Ureter (tissue), 1 donor: ENCODE measurements around the gene FAM227A. TPM values are rescaled to one million over a fixed set of nuclear protein-coding genes. Genes with fewer than 3 reads are reported as not detected.
"Not testable (repeated sequence)": the region's sequence is repeated elsewhere in the genome, so short reads cannot be mapped to it uniquely, and the experiment has no call there.

ENCODE experiments used
- DNase-seq: peaks from one replicate; pipeline ENCODE4 v3.0.0-alpha.2; 2020; ENCODE audit warnings: low spot score
- total RNA-seq: library from RNA; stranded (reverse); gene quantifications from one replicate; pipeline ENCODE4 v1.2.4, GENCODE V29; 2023
- donor health status: DM: yes; HTN: yes; CAD: no.

Gene FAM227A
- total RNA-seq, 1 donor from 2014 or later: 6.1 TPM

DNA sequence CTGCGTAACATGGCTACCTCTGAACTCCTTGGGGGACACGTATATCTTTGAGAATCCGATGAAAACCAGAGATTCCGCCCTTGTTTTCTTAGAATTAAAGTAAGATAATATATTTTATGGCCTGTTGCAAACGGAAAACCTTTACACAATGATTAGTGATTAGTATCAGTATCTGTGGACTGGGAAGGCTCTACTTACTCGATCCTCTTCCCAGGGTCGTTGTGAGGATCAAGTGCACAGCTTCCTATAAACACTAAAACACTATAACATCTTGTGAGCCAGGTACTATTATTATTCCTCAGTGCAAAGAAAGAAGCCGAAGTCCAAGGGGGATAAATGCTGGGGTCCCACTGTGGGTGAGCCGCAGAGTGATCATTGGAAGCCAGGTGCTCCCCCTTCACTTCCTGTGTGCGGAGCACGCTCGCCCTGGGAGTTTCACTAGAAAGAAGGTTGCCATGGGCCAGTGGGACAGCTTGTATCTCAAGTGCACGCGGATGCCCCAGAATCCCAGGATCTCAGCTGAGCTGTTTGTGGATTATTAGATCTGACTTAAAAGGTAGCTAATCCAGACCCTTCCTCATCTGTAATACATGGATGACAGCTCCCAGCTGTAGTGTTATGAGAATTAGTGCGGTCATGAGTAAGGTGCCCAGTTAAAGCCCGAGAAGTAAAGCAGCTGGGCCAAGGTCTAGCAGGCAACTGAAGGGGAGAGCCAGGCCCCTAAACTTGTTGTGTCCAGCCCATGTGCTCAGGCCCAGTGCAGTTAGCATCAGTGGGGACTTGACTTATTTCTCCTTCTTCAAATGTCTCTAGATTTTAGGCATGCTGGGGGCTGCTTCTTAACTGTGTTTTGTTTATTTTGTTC lies 1.1 kb upstream of the FAM227A start:
- no peak for DNase-seq

DNA sequence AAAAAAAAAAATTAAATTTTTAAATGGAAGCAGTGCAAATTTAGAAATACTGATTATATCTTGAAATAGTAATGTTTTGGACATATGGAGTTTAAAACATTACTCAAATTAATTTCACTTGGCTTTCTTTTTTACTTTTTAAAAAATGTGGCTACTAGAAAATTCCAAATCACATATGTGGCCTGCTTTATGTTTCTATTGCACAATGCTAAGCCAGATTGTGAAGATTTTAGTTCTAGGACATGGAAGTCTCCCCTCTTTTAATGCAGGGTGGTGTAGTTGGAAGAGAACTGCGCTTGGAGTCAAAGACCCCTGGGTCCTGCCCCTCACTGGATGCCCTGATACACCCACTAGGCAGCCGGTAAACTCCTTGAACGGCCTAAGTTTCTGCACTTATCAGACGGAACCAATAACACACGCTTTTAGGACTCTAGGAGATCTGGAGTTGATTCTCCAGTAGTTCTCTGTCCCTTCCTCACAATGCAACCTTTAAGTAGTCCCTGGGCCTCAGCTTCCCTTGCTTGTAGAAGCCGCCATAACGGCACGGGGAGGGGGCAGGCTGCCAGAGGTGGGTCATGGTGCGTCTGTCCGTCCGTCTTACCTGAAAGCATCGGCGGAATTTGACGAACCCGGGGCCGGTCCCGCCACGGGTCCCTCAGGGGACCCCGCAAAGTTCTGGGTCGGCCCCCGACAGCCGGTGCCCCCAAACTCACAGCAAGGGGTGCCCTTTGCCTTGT lies 505 bp downstream of the FAM227A start:
- no peak for DNase-seq

DNA sequence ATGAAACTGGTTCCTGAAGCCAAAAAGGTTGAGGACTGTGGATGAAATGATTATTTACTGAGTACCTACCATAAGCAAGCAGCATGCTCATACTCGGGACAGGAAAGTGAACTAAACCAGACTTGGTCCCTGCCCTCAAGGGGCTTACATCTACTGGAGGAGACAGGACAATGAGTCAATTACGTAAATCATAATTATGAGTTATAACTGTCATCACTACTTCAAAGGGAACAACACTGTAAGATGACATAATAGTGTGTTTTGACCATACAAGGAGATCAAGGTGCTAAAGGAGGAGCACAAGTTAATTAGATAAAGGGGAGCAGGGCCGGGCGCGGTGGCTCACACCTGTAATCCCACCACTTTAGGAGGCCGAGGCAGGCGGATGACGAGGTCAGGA lies 2.5 kb downstream of the FAM227A start:
- no peak for DNase-seq

DNA sequence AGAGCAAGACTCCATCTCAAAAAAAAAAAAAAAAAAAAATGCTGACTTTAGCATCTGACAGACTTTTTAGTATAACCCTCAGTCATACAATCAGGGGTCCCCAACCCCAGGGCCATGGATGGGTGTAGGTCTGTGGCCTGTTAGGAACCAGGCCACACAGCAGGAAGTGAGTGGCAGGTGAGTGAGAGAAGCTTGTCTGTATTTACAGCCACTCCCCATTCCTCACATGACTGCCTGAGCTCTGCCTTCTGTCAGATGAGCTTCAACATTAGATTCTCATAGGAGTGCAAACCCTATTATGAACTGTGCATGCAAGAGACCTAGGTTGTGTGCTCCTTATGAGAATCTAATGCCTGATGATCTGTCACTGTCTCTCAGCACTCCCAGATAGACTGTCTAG lies 3.3 kb downstream of the FAM227A start:
- DNase-seq: no peak

DNA sequence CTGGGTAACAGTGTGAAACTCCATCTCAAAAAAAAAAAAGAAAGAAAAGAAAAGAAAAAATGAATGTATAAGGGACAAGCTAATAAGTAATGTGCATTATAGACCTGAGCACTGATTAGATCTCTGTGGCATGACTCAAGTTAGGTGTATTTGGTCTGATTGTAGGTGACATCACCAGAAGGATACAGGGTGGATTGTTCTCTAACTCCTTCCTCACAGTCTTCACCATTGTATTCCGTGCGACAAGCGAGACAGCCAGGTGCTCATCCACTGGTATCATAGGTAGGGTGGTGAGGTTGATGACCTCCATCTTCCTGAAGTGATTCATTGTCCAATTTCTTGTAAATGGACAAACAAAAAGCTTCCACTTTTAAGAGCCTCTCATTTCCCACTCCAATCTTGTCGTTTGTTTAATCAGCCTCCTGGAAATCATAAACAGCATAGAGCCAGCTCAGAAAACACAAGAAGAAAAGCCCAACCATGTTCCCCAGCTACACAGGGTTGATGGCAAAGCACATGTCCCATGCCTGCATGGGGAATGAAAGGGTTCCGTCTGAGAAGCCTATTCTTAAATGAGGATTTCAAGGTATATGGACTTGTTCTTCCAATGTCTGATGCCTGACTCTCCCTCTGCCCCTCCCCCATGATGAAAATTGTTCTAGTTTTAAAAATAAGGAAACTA lies 6.2 kb downstream of the FAM227A start:
- no peak for DNase-seq

DNA sequence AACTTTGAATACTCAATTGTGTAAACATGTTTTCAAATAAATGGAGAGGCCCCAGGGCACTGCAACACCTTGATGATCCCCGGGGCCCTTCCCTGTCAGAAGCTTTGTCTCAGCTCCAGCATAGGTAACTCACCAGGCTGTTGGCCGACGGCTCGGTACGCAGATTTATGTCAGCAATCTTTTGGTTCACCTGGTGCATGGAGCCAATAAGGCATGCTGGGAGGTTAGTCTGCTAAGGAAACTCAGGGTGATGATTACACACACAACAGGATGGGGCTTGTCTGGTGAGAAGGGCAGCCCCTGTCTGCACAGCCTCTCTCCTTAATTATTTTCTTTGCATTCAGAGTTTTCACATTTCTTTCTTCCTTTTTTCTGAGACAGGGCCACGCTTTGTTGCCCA lies 10.8 kb downstream of the FAM227A start:
- DNase-seq: peak; percentile 46

DNA sequence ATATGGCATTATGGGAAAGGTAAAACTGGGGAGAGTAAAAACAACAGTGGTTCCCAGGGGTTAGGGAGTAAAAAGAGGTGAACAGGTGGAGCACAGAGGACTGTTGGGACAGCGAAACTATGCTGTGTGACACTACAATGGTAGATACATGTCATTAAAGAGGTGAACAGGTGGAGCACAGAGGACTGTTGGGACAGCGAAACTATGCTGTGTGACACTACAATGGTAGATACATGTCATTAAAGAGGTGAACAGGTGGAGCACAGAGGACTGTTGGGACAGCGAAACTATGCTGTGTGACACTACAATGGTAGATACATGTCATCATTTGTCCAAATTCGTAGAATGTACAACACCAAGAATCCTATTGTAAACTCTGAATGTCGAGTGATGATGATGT lies 11.9 kb downstream of the FAM227A start:
- not testable (repeated sequence) for DNase-seq

DNA sequence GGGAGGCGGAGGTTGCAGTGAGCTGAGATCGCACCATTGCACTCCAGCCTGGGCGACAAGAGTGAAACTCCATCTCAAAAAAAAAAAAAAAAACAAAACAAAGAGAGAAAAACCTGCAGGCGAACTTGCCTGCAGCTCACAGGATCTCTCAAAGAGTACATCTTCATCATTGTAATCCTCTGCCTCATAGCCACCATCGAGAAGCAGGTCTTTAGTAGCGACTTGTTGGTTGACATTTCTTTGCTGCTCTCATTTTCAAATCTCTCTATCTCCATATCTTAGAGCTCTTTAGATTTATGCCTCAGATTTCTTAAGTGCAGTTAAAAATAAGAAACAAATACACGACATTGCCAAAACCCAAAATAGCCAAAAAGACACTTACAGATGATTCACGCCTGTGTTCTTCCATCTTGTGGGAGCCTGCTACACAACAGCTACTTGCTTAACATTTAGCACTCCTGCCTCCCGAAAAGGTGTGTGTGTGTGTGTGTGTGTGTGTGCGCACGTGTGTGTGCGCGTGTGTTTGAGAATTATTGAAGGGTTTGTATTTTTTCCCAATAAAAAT lies 14.6 kb downstream of the FAM227A start:
- DNase-seq: no peak

DNA sequence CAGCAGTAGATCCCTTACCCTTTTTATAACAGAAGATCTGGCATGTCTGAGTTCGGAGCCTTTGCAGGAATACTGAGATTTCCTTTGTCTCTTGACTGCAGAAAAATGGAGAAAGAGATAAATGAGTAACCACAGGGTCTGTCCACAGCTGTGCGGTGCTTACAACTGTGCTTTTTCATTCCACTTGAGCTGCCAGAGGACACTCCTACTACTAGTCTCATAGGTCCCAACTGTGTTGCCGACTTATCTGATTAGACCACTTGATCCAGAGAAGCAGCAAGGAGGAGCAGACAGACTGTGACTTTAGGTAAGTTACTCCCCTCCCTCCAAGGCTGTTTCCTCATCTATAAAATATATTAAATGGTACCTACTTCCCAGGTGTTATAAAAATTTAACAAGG lies 17.5 kb downstream of the FAM227A start:
- no peak for DNase-seq

DNA sequence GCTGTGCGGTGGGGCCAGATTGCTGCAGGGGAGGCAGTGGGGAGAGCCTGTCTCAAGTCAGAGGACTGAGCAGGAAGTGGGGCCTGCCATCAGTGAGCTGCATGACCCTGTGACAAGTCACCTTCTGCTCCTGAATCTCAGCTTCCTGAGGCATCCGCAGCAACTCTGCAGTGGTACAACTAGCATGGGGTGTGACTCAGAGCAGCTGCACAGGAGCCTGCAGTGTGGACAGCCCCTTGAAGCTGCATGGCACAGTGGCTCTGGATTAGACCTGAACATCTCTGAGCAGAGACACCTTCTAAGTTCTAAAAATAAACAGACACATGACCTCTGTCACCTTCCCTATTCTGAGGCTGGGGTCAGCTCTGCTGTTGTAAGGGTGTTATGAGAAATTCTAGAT lies 18.0 kb downstream of the FAM227A start:
- DNase-seq: no peak

DNA sequence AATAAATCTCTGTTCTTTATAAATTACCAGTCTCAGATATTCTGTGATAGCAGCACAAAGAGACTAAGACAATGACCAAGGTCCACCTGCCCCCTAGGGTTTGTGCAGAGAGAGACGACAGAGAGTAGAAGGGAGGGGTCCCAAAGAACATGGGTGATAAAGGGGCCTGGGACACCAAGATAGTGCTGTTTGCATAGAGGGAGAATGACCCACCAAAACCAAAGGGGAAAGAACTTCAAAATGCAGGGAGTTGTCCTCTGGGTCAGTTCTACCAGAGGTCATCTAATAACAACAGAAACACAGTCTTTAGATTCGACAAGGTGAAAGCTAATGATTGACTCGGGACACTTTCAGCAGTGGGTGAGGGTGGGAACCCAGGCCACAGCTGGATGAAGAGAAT lies 23.7 kb downstream of the FAM227A start:
- no peak for DNase-seq

DNA sequence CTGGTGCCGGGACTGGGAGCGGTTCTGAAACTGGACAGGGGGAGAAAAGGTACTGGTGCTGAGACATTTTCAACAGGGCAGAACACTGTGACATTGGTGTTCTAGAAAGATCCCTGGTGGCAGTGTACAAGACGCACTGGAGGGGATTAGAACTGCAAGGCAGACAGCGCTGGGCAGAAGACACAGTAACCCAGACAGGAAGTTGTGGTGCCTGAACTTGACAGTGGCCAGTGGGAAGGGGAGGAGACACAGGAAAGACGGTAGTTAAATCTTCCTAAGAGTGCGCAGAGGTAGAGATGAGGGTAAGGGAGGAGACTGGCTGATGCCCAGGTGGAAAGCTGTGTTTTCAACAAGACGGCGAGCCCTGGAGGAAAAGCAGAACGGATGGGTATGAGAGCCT lies 24.5 kb downstream of the FAM227A start:
- DNase-seq: no peak

DNA sequence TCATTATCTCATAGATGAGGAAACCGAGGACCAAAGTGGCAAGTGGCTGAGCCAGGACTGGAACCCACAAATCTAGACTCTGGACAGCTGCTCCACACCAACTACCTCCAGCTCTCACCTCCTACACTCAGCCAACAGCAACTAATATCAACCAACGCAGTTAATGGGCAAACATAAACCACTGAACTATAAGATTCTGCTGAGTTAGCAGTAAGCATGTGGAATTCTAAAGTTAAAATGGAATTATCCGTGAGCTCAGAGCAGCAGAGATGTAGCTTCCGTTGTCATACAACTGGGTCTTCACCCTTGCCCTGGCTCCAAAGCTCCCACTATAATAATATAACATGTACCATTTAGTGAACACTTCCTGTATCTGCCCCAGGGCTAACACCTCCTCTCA lies 27.1 kb downstream of the FAM227A start:
- DNase-seq: no peak

DNA sequence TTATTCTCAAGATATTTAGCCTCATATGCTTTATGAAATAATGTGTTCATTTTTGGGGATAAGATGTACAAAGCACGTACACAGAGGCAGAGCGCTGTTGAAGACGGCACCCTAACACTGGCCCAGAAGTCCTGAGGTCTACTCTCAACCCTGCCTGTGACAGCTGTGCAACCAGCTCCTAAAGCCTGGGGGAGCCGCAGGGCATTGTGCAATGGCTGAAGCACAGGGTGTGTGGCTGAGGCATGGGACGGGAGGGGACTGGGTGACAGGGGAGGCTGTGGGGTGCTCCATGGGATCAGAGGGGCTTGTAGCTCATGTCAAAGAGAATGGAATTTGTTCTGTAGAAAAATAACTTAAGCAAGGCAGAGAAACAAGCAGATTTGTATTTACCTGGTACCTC lies 27.7 kb downstream of the FAM227A start:
- no peak for DNase-seq

DNA sequence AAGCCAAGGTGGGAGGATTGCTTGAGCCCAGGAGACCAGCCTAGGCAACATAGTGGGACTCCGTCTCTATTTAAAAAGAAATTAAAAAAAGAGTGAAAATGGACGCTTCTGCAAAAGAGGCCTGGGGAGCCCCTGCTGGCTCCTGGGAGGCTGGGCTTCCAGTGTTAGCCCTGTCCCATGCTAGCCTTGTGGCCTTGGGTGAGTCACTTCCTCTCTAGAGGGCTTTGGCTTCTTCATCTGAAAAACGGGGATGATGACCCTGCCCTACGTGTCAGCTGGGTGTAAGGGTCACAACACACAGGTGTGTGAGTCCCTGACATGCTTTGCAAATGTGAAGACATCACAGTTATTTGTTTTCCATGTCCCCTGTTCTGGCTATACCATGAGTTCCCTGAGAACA lies 32.8 kb downstream of the FAM227A start:
- DNase-seq: no peak

DNA sequence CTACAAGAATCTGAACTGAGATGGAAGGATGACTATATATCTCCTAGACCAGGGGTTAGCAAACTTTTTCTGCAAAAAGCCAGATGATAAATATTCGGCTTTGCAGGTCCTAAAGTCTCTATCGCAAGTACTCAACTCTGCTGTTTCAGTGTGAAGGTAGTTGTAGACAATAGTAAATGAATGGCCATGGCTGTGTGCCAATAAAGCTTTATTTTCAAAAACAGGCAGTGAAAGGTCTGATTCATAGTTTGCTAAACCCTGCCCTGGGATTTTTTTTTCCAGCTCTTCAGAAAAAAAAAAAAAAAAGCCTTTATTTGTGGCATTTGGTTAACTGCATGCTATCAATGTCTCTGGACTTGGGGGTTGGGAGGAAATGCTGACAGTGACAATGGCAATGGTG lies 37.5 kb downstream of the FAM227A start:
- no peak for DNase-seq

DNA sequence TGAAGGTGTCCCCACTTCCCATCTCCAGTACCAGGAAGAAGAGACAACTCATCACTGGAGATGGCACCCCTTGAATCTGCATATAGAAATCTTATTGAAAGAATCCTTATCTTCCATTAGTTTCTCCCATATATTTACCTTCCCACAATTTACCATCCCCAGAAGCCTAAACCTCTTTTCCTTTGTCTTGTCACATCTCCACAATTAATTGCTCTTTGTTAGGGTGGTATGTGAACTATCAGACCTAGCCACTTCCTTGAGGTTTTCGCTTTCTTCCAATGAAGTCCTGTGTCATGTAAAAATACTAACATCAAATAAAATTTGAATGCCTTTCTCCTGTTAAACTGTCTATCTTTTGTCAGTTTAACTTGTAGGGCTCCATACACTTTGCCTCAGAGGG lies 37.9 kb downstream of the FAM227A start:
- DNase-seq: no peak

DNA sequence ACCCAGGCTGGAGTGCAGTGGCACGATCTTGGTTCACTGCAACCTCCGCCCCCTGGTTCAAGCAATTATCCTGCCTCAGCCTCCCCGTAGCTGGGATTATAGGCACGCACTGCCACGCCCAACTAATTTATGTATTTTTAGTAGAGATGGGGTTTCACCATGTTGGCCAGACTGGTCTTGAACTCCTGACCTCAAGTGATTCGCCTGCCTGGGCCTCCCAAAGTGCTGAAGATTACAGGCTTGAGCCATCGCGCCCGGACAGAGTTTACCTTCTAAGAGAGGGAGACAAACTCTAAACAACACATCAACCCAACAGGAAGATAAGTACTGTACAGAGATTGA lies 41.2 kb downstream of the FAM227A start:
- not testable (repeated sequence) for DNase-seq

DNA sequence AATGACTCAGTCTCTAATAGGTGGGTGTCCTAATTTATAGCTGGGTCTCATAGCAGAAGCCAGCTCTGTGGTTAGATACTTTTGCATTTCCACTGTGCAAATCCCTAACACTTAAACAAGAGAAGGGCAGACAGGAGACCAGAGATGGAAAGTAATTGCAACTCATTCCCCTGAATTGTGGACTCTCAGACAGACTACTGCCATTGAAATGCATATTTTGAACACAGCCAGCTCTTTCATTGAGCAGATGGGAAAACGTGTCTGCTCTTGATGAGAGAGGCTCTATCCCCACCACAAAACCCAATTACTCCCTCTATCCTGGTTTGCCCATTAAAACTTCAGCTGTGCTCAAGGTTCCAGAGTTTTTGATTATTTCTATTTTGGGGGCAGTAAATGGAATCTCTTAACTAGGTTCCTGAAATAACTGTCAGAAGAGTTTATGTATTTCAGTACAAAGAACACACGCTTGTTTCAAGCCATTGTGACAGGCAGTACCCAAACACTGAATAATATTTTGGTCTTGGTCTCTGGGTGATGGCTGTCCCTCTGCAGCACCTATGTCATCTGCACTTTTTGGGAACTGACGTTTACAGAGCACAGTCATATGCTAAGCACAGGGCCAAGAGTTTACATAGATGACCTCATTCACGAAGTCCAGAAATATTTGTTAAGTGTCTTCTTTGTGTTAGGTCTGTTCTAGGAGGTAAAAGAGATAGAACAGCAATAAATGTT lies 41.7 kb downstream of the FAM227A start:
- no peak for DNase-seq

DNA sequence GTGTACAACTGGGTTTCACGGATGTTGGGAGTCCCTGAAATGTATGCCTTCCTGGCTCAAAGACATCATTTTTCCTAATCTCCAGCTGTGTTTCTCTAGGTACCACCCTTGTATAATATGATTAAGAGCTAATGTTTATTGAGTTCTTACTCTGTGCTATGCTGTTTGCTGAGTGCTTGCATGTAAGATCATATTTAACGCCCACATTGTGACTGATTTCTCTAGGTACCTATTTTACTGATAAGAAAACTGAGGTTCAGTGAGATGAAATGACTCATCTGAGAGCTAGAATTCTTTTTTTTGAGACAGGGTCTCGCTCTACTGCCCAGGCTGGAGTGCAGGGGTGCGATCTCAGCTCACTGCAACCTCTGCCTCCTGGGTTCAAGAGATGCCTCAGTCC lies 42.6 kb downstream of the FAM227A start:
- DNase-seq: no peak

DNA sequence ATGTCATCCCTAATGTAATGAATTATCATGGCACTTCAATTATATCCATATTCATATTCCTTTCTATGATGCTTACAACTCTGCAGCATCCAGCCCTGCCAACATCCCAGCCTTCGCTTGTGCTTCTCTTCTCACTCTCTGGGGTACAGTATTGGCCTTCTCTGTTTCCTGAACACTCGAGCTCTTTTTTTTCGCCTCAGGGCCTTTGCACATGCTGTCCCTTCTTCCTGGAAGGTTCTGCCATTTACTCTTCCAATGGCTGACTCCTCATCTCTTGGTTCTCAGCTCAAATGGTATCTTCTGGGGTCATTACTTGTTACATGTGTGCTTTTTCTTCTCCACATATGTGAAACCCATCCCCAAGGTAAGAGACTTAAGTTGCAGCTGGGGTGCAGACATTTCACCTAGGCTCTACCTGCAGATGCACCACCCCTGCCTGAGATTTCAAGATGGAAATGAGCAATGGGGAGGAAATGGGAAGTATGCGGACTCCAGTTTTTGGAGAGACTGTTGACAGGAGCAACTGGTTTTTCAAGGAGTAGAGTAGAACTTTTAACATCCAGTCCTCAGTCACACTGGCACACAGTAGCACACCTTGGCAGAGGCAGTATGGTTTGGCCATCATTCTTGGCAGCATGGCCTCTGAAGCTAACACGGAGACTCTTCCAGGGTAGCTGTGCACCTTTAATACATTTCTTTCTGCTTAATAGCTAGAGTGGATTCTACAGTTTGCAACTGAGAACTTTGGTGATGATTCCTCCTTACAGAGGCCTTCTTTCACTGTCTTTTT lies 43.8 kb downstream of the FAM227A start:
- no peak for DNase-seq
